HEK293 (cell line): Measurements from ENCODE around the gene BCL2L13.

Experiments
- HOXA7 ChIP-seq: sonication (generic); formaldehyde crosslinking; IDR thresholded peaks from 2 replicates; pipeline ENCODE4 v1.8.1; 2022; ENCODE audit warnings: missing genetic modification reagents, borderline replicate concordance
- KLF16 ChIP-seq: fragments of 450-650 bp; formaldehyde crosslinking; IDR thresholded peaks from 2 replicates; pipeline ENCODE4 v1.5.1; 2017; ENCODE audit warnings: missing biosample characterization, missing genetic modification characterization
- KLF8 ChIP-seq: fragments of 450-650 bp; formaldehyde crosslinking; IDR thresholded peaks from 2 replicates; pipeline ENCODE4 v1.5.1; 2016; ENCODE audit warnings: missing biosample characterization, missing genetic modification characterization
- SP7 ChIP-seq: fragments of 450-650 bp; formaldehyde crosslinking; IDR thresholded peaks from 2 replicates; pipeline ENCODE4 v1.5.1; 2016; ENCODE audit warnings: missing biosample characterization, missing genetic modification characterization
- TRIM28 ChIP-seq: IDR thresholded peaks from 2 replicates; pipeline ENCODE4 v1.6.1; 2011; ENCODE audit warnings: low read length, control low read depth, borderline replicate concordance
- ZBTB17 ChIP-seq: fragments of 450-650 bp; formaldehyde crosslinking; IDR thresholded peaks from 2 replicates; pipeline ENCODE4 v1.5.1; 2016; ENCODE audit warnings: missing biosample characterization, missing genetic modification characterization
- ZEB2 ChIP-seq: fragments of 450-650 bp; formaldehyde crosslinking; IDR thresholded peaks from 2 replicates; pipeline ENCODE4 v1.5.1; 2016; ENCODE audit warnings: missing biosample characterization, missing genetic modification characterization
- ZFHX2 ChIP-seq: fragments of 450-650 bp; formaldehyde crosslinking; conservative IDR thresholded peaks from 2 replicates; pipeline ENCODE4 v1.5.1; 2016; ENCODE audit warnings: missing biosample characterization, missing genetic modification characterization
- ZIC2 ChIP-seq: fragments of 450-650 bp; formaldehyde crosslinking; IDR thresholded peaks from 2 replicates; pipeline ENCODE4 v1.5.1; 2016; ENCODE audit warnings: missing biosample characterization, missing genetic modification characterization
- ZNF138 ChIP-seq: fragments of 450-650 bp; formaldehyde crosslinking; IDR thresholded peaks from 2 replicates; pipeline ENCODE4 v1.5.1; 2016; ENCODE audit warnings: missing biosample characterization, missing genetic modification characterization, borderline replicate concordance
- ZNF184 ChIP-seq: fragments of 450-650 bp; IDR thresholded peaks from 2 replicates; pipeline ENCODE4 v1.5.1; 2018; ENCODE audit warnings: missing biosample characterization, mild to moderate bottlenecking, missing genetic modification characterization
- ZNF202 ChIP-seq: fragments of 450-650 bp; formaldehyde crosslinking; IDR thresholded peaks from 2 replicates; pipeline ENCODE4 v1.5.1; 2016; ENCODE audit warnings: missing biosample characterization, missing genetic modification characterization, borderline replicate concordance
- ZNF239 ChIP-seq: fragments of 450-650 bp; formaldehyde crosslinking; IDR thresholded peaks from 2 replicates; pipeline ENCODE4 v1.5.1; 2016; ENCODE audit warnings: missing biosample characterization, missing genetic modification characterization
- ZNF280C ChIP-seq: fragments of 450-650 bp; formaldehyde crosslinking; IDR thresholded peaks from 2 replicates; pipeline ENCODE4 v1.5.1; 2016; ENCODE audit warnings: missing biosample characterization, missing genetic modification characterization
- ZNF302 ChIP-seq: fragments of 450-650 bp; formaldehyde crosslinking; IDR thresholded peaks from 2 replicates; pipeline ENCODE4 v1.5.1; 2016; ENCODE audit warnings: missing biosample characterization, missing genetic modification characterization, low read depth
- ZNF335 ChIP-seq: fragments of 450-650 bp; formaldehyde crosslinking; conservative IDR thresholded peaks from 2 replicates; pipeline ENCODE4 v1.5.1; 2016; ENCODE audit warnings: missing biosample characterization, missing genetic modification characterization
- ZNF473 ChIP-seq: fragments of 450-650 bp; formaldehyde crosslinking; IDR thresholded peaks from 2 replicates; pipeline ENCODE4 v1.5.1; 2017; ENCODE audit warnings: missing biosample characterization, missing genetic modification characterization
- ZNF510 ChIP-seq: fragments of 450-650 bp; formaldehyde crosslinking; IDR thresholded peaks from 2 replicates; pipeline ENCODE4 v1.5.1; 2018; ENCODE audit warnings: mild to moderate bottlenecking, missing genetic modification characterization, missing biosample characterization; ENCODE audit not compliant: insufficient replicate concordance
- ZNF513 ChIP-seq: fragments of 450-650 bp; IDR thresholded peaks from 2 replicates; pipeline ENCODE4 v1.5.1; 2018; ENCODE audit warnings: missing biosample characterization, missing genetic modification characterization
- ZNF529 ChIP-seq: fragments of 450-650 bp; formaldehyde crosslinking; IDR thresholded peaks from 2 replicates; pipeline ENCODE4 v1.5.1; 2017; ENCODE audit warnings: missing genetic modification characterization, missing biosample characterization; ENCODE audit not compliant: insufficient replicate concordance
- ZNF530 ChIP-seq: fragments of 450-650 bp; formaldehyde crosslinking; IDR thresholded peaks from 2 replicates; pipeline ENCODE4 v1.5.1; 2016; ENCODE audit warnings: low read depth, missing biosample characterization, missing genetic modification characterization
- ZNF544 ChIP-seq: fragments of 450-650 bp; formaldehyde crosslinking; IDR thresholded peaks from 2 replicates; pipeline ENCODE4 v1.5.0; 2017; ENCODE audit warnings: missing biosample characterization, missing genetic modification characterization
- ZNF548 ChIP-seq: fragments of 450-650 bp; formaldehyde crosslinking; IDR thresholded peaks from 2 replicates; pipeline ENCODE4 v1.5.1; 2016; ENCODE audit warnings: missing biosample characterization, missing genetic modification characterization
- ZNF623 ChIP-seq: fragments of 450-650 bp; formaldehyde crosslinking; IDR thresholded peaks from 2 replicates; pipeline ENCODE4 v1.5.1; 2016; ENCODE audit warnings: missing biosample characterization, missing genetic modification characterization
- ZNF626 ChIP-seq: fragments of 450-650 bp; sonication (Bioruptor Pico); formaldehyde crosslinking; IDR thresholded peaks from 2 replicates; pipeline ENCODE4 v1.5.1; 2018; ENCODE audit warnings: missing biosample characterization, missing genetic modification characterization, inconsistent platforms
- ZNF629 ChIP-seq: fragments of 450-650 bp; formaldehyde crosslinking; IDR thresholded peaks from 2 replicates; pipeline ENCODE4 v1.5.1; 2017; ENCODE audit warnings: missing biosample characterization, missing genetic modification characterization
- ZNF707 ChIP-seq: fragments of 450-650 bp; formaldehyde crosslinking; IDR thresholded peaks from 2 replicates; pipeline ENCODE4 v1.5.1; 2016; ENCODE audit warnings: missing biosample characterization, missing genetic modification characterization
- ZNF747 ChIP-seq: fragments of 450-650 bp; formaldehyde crosslinking; IDR thresholded peaks from 2 replicates; pipeline ENCODE4 v1.5.1; 2016; ENCODE audit warnings: missing biosample characterization, missing genetic modification characterization
- ZNF791 ChIP-seq: fragments of 450-650 bp; formaldehyde crosslinking; IDR thresholded peaks from 2 replicates; pipeline ENCODE4 v1.5.1; 2016; ENCODE audit warnings: missing biosample characterization, missing genetic modification characterization
- ZSCAN16 ChIP-seq: fragments of 450-650 bp; formaldehyde crosslinking; IDR thresholded peaks from 2 replicates; pipeline ENCODE4 v1.5.1; 2016; ENCODE audit warnings: missing biosample characterization, missing genetic modification characterization
- TF ChIP-seq, protein P1 (sequence below): fragments of 450-650 bp; formaldehyde crosslinking; IDR thresholded peaks from 2 replicates; pipeline ENCODE4 v1.5.1; 2016; ENCODE audit warnings: missing biosample characterization, missing genetic modification characterization
- TF ChIP-seq, protein P2 (sequence below): fragments of 450-650 bp; IDR thresholded peaks from 2 replicates; pipeline ENCODE4 v1.5.1; 2018; ENCODE audit warnings: missing biosample characterization, mild to moderate bottlenecking, missing genetic modification characterization
- TF ChIP-seq, protein P3 (sequence below): fragments of 450-650 bp; formaldehyde crosslinking; IDR thresholded peaks from 2 replicates; pipeline ENCODE4 v1.5.1; 2016; ENCODE audit warnings: missing biosample characterization, missing genetic modification characterization, low read depth

BCL2L13 gene

GRCh38 chr22:17638432-17639246 lies at the start of gene BCL2L13 (continued):
- peak; percentile 82 for TF ChIP-seq SP7 (tag by site-specific recombination)
- no peak for TF ChIP-seq ZFHX2 (tag by site-specific recombination)
- TF ChIP-seq ZNF510 (tag by site-specific recombination), result no peak
- TF ChIP-seq ZNF302 (tag by site-specific recombination), result no peak
- TF ChIP-seq ZNF184 (tag by site-specific recombination), result no peak
- no peak for TF ChIP-seq ZNF548 (tag by site-specific recombination)
- TF ChIP-seq ZBTB17 (tag by site-specific recombination), result peak; percentile 77
- TF ChIP-seq ZNF239 (tag by site-specific recombination), result 0 out of 2 replicates have a peak, but pooled peaks have one; percentile 15
- TF ChIP-seq ZNF544 (tag by site-specific recombination), result no peak
- TF ChIP-seq ZNF202 (tag by site-specific recombination), result no peak
- no peak; the same call in 1 of the 2 replicates for TF ChIP-seq ZSCAN16
- TF ChIP-seq ZNF626 (tag by site-specific recombination), result no peak
- TF ChIP-seq ZNF707, result no peak
- TF ChIP-seq, protein P1, sequence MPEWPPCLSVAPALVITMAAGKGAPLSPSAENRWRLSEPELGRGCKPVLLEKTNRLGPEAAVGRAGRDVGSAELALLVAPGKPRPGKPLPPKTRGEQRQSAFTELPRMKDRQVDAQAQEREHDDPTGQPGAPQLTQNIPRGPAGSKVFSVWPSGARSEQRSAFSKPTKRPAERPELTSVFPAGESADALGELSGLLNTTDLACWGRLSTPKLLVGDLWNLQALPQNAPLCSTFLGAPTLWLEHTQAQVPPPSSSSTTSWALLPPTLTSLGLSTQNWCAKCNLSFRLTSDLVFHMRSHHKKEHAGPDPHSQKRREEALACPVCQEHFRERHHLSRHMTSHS (tag by site-specific recombination), result no peak
- no peak for TF ChIP-seq ZNF530 (tag by site-specific recombination)
- TF ChIP-seq TRIM28, result peak; percentile 84
- TF ChIP-seq ZNF791 (tag by site-specific recombination), result no peak
- no peak for TF ChIP-seq HOXA7 (CRISPR knock-in tag)
- TF ChIP-seq ZNF335 (tag by site-specific recombination), result peak; percentile 89
- TF ChIP-seq ZNF747 (tag by site-specific recombination), result no peak
- no peak for TF ChIP-seq ZNF138 (tag by site-specific recombination)
- TF ChIP-seq KLF8 (tag by site-specific recombination), result peak; percentile 79; the same call in 1 of the 2 replicates
- TF ChIP-seq ZNF623 (tag by site-specific recombination), result no peak
- peak; percentile 46; the same call in 1 of the 2 replicates for TF ChIP-seq KLF16 (tag by site-specific recombination)
- peak; percentile 99 for TF ChIP-seq ZNF629
- TF ChIP-seq ZNF529 (tag by site-specific recombination), result no peak
- no peak for TF ChIP-seq ZNF513 (tag by site-specific recombination)
- TF ChIP-seq, protein P2, sequence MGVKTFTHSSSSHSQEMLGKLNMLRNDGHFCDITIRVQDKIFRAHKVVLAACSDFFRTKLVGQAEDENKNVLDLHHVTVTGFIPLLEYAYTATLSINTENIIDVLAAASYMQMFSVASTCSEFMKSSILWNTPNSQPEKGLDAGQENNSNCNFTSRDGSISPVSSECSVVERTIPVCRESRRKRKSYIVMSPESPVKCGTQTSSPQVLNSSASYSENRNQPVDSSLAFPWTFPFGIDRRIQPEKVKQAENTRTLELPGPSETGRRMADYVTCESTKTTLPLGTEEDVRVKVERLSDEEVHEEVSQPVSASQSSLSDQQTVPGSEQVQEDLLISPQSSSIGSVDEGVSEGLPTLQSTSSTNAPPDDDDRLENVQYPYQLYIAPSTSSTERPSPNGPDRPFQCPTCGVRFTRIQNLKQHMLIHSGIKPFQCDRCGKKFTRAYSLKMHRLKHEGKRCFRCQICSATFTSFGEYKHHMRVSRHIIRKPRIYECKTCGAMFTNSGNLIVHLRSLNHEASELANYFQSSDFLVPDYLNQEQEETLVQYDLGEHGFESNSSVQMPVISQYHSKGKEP (tag by site-specific recombination), result no peak
- TF ChIP-seq, protein P3, sequence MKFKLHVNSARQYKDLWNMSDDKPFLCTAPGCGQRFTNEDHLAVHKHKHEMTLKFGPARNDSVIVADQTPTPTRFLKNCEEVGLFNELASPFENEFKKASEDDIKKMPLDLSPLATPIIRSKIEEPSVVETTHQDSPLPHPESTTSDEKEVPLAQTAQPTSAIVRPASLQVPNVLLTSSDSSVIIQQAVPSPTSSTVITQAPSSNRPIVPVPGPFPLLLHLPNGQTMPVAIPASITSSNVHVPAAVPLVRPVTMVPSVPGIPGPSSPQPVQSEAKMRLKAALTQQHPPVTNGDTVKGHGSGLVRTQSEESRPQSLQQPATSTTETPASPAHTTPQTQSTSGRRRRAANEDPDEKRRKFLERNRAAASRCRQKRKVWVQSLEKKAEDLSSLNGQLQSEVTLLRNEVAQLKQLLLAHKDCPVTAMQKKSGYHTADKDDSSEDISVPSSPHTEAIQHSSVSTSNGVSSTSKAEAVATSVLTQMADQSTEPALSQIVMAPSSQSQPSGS (tag by site-specific recombination), result peak; percentile 91
- no peak for TF ChIP-seq ZNF473
- no peak for TF ChIP-seq ZIC2 (tag by site-specific recombination)
- no peak for TF ChIP-seq ZNF280C (tag by site-specific recombination)
- TF ChIP-seq ZEB2 (tag by site-specific recombination), result peak; percentile 96
